ENCODE data around the gene RETREG2.

Gene RETREG2

DNA sequence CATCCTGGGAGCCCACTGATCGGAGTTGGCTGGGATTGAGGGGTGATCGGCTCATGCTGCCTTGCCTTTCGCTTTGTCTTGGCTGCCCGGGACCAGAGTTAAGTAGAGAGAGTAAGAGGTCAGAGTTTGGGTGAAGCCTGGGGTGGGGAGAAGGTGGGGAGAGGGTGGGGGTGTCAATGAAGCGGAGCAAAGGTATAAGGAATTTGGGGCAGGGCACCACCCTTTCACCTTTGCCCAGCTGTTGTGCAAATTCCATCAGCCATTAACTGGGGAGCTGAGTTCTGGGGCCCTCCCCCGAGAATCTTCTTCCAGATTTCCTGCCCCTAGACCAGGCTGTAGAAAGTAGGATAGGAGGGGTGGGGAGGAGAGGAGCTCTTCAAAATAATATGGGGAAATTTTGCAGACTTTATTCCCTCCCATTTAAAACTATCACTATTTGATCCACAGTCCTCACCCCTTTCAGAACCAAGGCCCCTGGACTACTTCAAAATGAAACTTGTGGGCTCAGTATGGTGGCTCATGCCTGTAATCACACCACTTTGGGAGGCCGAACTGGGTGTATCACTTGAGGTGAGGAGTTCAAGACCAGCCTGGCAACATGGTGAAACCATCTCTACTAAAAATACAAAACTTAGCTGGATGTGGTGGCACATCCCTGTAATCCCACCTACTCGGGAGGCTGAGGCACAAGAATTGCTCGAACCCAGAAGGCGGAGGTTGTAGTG, 8.0 kb upstream of the RETREG2 start, which contains the start of gene SLC23A3:
SLC23A3 (minus strand) TSS at position 100 of the 725 bp plus-strand sequence; CDS start at position 55, 45 bp downstream.
- no peak for FAIRE-seq

DNA sequence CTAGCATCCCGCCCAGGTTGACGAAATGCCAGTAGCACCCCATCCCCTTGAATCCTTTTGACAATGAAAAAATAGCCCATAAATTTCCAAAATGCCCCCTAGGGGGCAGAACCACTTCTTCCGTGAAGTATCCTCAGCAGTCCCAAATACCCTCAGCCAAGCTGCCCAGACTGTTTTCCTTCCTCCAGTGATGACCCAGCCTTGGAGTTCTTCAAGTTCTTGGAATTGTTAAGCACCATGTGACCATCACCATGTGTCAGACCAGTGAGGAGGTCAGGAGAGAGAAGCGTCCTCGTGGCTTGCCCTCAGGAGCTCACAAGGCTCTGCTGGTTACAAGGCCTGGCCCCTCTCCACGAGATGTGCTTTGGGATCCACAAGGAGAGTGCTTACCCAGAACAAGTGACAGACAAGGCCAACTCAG, 6.8 kb upstream of the RETREG2 start:
- no peak for FAIRE-seq

DNA sequence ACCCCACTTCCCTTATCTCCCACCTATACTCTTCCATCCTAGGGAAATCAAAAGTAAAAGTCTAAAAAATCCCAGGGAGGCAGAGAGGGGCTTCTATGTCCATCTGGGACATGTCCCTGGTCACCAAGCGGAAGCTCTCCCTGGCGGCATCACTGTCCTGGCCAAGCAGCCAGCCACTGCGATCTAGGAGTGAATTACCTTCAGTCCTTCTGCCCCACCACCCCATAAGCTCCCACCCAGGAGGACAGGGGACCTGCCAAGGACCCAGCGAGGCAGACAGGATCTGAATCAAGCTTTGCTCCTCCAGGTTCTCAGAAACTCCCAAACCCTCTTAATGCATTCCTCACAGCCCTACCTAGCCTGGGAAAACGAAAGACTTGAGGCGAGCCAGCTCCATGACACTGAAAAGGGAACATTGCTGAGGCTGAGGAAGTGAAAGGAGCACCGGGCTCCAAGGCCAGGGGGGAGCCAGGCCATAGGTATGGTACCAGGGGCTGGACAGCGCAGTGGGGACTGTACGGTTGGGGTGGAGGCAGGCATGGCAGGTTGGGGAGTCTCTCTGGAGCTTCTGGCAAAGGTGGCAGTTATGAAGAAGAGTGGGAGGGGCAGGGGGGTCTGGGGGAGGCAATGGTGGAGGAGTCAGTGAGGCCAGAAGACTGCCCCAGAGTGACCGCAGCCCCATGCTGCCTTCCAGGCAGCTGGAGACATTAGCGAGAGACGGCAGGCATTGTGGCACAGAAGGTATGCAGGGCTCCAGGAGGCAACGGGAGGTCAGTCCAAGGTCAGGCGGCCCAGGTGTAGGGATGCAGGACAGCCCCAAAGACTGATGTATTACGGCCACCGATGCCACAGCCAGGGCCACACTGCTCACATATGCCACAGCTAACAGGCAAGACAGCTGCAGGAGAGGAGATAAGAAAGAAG, 5.6 kb upstream of the RETREG2 start:
- FAIRE-seq: no peak

DNA sequence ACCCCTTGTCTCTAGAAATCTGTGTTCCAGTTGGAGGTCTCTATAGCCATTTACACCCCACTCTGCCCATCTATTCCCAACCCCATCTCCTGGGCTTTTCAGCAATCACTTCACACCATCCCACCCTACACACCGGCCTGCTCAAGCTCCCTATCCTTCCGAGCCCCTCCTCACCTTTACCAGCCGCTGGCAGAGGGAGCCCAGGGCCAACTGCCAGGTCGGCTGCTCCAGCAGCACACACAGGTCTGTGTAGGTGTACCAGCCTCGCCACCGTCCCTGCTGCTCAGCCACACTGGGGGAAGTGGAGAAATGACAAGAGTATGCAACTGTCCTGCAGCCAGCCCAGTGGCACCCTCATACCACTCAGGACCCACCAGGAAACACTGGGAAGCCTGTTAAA, 4.9 kb upstream of the RETREG2 start:
- no peak for FAIRE-seq

DNA sequence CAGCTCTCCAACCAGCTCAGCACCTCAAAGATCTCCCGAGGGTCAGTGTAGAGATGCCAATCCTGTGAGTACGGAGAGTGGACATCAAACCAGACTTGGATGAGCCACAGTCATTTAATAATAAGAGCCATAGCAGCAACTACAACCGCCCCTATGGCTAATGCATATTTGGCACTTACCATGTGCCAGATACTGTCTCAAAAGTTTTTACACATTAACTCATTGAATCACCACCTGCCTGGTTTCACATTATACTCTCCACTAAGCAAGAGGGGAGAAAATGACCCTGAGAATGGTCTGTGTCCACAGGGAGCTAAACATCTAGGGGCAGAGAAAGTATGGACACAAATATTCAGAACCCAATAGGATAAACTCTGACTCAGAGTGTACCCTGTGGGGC, 3.9 kb upstream of the RETREG2 start:
- FAIRE-seq: no peak

DNA sequence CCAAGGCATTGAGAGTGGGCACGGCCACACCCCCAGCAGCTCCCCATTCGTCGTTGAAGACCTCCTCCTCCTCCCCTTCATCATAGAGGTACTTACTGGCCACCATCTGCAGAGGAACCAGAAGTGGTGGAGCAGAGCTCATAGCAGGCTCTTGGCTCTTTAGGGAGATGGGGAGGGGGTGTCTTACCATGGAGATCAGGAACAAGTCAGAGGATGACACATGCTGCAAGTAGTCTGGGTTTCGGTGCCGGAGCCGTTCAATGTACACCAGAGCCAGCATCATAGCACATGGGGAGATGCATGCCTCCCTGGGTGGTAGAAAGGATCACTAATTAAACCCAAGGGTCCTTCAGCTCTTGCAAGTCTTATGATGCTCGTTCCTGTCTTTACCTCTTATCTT, 3.3 kb upstream of the RETREG2 start:
- no peak for FAIRE-seq

DNA sequence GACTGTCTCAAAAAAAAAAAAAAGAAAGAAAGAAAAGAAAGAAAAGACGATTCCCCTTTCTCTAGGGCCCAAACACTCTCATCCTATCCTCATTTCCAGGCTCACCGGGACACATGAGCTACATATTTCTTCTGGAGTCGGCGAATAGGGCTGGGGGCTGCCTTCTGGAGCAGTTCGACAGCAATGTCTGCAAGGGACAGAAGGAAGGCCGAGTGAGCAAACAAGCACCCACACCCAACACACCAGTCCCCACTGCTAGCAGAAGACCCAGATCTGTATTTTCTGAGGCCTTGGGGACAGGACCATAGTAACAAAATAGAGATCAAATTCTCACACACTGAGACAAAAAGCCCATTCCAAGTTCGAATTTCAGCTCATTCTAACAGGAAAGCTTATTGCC, 2.6 kb upstream of the RETREG2 start:
- no peak for FAIRE-seq

DNA sequence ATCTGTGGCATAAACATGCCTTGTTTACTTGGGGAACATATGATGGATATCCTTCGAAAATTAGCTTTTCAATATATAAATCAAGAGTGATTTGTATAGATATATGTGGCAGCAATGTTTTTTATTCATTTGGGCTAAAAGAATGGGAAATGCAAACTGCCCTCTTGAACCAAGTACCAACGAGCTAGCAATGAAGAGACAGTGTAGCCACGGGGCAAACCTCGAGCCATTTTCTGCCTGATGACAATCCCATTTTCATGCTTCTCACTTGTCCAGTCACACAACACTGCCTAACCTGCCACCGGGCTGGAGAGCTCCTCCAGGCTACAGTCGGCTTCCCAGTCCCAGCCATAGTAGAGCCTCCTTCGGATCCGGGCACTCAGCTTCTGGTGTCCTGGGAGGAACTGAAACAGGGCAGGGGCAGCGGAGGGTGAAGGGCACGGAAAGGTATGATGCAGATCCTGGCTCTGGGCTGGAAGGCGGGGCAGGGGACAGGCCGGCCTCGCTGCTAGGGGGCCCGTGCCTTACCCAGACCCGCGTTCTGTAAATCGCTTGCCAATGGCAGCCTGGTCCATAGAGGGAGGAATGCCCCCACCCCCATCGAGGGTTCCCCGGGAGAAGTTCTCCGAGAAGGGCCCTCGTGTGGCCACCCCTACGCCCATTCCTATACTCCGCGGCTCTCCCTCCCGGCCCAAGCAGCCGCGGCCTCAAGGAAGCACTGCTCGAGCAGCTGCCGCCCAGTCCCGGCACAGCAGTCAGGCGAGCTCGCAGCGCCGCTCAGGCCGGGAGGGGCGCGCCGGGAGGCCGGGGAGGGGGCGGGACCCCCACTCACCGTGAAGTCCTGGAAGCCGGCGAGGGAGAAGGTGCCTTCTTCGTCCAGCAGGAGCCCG, 1.9 kb upstream of the RETREG2 start:
- no peak for FAIRE-seq

DNA sequence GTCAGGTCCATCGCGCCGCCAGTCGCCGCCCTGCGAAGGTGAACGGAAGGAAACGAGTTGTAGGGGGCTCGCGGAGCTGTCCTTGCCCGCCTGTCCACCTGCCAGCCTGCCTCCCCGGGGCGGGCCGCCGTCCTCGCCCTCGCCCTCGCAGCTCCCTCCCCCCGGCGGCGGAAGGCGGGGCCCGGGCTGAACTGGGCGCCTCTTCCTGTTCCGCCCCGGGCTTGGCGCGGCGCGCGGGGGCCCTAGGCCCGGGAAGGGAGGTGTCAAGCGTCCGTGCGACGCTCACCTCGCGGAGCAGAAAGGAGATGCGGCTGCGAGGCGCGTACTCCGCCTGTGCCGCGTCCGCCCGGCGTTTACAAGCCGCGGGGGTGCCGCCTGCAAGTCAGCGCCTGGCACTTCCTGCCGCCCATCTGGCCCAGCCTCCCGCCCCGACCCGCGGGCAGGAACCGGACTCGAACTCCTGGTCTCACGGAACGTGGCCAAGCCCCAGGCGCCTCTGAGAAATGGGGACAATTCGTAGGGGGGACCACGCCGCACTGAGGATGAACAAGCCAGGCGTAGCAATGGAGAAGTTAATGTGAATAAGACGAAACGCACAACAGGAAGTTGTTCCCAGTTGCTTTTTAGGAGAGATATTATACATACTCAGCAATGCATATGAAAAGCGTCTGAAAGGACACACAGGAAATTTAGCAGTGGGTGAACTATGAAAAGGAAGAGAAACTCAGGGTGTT, 1.1 kb upstream of the RETREG2 start, which contains the start of gene CNPPD1:
CNPPD1 (minus strand) TSS at position 108 of the 734 bp plus-strand sequence; CDS start at position 11, 97 bp downstream.
- FAIRE-seq: no peak

DNA sequence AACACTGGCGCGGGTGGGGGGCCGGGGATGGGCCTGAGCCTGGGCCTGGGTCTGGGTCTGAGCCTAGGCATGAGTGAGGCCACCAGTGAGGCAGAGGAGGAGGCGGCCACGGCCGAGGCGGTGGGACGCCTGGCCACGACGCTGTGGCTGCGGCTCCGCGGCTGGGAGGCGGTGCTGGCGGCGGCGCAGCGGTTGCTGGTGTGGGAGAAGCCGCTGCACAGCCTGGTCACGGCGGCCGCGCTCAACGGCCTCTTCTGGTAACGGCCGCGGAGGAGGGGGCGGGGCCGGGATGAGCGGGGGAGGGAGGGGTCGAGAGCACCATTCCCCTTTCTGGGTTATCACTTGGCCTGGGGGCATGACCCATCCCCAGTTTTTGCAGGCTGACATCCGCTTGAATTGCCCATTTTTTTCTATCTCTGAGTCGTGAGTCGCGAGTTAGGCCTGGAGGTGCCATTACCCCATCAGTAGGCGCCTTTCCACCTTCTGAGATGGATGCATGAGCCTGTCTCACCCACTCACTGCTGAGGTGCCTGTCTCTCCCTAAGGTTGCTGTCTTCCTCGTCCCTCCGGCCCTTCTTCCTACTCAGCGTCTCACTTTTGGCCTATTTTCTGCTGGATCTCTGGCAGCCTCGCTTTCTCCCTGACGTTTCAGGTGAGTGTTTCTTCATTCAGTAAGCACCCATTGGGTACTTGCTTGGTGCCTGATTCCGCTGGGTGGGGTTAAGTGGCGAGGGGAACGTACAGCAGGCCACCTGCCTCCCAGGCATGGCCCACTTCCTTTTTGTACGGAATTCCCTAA, 501 bp downstream of the RETREG2 start:
- FAIRE-seq: no peak

DNA sequence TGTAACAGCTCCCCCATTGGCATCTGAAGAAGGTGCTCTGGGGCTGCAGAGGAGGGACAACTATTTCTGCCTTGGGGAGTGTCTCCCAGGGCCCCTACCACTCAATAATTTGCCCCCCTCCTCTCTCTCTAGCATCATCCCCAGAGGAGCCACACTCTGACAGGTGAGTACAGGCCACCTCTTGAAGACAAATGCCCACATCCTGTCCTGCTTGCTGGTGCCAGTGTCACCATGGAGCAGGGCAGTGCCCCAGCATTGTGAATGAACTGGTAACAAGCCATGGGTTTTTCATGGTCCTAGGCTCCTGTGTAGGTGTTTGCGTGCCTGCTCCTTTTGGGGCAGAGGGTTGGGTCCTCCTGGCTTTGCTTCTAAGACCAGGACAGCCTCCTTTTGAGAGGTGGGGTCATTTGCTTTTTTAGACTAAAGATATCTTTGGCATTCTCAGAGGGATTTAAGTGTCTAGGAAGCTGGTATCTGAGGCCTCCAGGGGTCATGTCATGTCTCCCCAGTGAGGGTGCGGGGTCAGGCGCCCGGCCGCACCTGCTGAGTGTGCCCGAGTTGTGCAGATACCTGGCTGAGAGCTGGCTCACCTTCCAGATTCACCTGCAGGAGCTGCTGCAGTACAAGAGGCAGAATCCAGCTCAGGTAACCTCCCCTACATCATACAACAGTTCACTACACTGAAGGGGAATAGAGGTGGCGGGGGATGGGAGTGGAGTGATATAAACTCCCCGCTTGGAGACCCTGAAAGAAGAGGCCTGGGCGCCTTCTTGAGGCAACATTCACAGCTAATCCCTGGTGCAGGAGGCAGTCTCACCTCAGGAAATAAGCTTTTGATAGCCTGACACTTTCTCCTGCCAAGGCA, 1.8 kb downstream of the RETREG2 start:
- FAIRE-seq: no peak

DNA sequence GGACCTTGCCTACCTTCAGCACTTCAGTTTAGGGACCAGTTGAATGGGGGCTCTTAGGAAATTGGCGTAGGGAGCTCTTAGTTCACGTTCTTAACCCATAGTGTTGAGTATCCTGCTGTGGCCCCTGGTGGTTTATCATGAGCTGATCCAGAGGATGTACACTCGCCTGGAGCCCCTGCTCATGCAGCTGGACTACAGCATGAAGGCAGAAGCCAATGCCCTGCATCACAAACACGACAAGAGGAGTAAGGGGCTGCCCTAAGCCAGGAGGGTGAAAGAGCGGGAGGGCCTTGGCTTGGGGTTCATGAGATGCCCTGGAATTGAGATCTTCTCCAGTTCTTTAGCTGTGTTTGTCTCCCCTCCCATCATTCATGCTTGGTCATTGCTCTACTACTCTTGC, 2.9 kb downstream of the RETREG2 start:
- FAIRE-seq: no peak

DNA sequence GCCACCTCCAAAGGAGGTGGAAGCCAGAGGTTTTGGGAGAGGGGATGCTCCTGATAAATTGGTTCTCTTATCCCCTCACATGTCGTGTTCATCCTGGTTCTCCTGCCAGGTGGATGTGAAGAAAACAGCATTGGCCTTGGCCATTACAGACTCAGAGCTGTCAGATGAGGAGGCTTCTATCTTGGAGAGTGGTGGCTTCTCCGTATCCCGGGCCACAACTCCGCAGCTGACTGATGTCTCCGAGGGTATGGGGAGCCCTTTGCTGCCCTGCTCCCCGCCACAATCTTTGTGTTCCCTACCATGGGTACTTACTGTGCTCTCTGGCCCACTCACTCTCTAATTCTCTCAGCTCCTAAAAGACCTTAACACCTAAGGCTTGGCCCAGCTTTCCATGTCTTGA, 3.5 kb downstream of the RETREG2 start:
- FAIRE-seq: no peak

DNA sequence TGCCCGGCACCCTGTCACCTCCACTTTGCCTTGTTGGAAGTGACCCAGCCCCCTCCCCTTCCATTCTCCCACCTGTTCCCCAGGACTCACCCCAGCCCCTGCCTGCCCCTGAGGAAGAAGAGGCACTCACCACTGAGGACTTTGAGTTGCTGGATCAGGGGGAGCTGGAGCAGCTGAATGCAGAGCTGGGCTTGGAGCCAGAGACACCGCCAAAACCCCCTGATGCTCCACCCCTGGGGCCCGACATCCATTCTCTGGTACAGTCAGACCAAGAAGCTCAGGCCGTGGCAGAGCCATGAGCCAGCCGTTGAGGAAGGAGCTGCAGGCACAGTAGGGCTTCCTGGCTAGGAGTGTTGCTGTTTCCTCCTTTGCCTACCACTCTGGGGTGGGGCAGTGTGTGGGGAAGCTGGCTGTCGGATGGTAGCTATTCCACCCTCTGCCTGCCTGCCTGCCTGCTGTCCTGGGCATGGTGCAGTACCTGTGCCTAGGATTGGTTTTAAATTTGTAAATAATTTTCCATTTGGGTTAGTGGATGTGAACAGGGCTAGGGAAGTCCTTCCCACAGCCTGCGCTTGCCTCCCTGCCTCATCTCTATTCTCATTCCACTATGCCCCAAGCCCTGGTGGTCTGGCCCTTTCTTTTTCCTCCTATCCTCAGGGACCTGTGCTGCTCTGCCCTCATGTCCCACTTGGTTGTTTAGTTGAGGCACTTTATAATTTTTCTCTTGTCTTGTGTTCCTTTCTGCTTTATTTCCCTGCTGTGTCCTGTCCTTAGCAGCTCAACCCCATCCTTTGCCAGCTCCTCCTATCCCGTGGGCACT, 4.5 kb downstream of the RETREG2 start:
- no peak for FAIRE-seq

DNA sequence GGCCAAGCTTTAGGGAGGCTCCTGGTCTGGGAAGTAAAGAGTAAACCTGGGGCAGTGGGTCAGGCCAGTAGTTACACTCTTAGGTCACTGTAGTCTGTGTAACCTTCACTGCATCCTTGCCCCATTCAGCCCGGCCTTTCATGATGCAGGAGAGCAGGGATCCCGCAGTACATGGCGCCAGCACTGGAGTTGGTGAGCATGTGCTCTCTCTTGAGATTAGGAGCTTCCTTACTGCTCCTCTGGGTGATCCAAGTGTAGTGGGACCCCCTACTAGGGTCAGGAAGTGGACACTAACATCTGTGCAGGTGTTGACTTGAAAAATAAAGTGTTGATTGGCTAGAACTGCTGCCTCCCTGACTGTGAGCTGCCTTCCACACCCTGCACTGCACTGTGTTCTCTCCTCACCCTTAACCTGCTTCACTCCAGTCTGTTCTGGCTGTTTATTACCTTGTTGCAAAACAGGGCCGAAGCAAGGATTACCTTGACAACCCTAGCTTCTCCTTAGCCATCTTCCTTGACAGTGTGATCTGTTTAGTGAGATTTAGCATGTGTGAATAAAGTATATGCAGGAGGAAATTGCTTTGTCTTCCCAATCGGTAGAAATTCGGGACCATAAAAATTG, 5.2 kb downstream of the RETREG2 start:
- FAIRE-seq: no peak

DNA sequence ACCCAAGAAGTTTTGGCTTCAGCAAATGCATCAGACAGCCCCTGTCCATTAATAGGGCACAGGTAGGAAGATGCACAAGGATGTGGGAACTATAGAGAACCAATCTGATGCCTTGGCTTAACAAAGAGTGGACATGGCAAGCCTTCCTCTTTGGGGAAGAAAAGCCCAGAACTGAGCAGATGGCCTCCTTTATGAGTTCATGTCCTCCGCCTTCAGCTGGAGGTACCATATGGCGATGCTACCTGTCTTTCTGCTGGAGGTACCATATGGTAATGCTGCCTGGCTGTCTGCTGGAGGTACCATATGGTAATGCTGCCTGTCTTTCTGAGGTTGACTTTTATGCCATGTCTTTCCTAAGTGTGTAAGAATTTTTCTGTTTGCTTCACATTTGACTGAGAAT, 6.0 kb downstream of the RETREG2 start:
- FAIRE-seq: no peak

DNA sequence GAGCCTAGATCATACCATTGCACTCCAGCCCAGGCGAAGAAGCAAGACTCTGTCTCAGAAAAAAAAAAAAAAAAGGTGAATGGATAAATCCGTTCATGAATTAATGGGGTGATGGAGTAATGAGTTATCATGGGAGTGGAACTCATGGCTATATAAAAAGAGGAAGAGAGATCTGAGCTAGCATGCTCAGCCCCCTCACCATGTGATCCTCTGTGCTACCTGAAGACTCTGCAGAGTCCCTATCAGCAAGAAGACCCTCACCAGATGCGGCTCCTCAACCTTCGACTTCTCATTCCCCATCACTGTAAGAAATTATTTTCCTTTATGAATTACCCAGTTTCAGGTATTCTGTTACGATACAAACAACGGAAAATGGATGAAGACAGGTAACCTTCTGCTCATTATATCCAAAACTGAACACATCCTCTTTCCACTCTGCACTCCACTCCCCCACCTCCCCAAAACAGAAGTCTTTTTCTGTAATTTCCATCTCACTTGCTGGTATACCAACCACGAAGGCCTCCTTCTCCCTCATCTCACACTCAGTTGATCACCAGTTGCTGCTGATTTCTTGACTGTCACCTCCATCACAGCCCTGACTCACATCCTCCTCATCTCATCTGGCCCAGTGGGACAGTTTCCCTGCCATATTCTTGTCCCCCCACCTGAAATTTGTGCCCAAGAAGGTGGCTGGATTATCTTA, 8.8 kb downstream of the RETREG2 start:
- no peak for FAIRE-seq

DNA sequence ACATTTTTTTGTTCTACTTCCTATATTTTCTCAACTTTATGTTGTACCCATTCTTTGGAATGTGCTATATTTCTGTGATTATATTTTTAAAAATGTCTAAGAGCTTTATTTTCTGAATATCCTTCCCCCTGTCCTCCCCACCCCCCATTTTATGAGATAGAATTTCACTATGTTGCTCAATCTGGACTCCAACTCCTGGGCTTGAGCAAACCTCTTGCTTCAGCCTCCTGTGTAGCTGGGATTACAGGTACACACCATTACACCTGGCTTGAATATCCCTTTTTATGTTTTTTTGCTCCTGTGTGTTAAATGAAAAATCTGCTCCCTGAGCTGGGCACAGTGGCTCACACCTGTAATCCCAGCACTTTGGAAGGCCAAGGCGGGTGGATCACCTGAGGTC, 19.3 kb downstream of the RETREG2 start:
- no peak for FAIRE-seq
